PC-9 (cell line): ENCODE data around the gene ITPRIPL1.

Source experiments
- CTCF ChIP-seq: fragments of 200-600 bp; sonication (generic); conservative IDR thresholded peaks from 2 replicates; pipeline ENCODE4 v1.6.1; 2017; ENCODE audit warnings: mixed run types, antibody characterized with exemption, mild to moderate bottlenecking, moderate library complexity
- EZH2 ChIP-seq: fragments of 200-600 bp; sonication (generic); IDR thresholded peaks from 2 replicates; pipeline ENCODE4 v1.8.0; 2017; ENCODE audit warnings: antibody characterized with exemption, low read depth

GRCh38 chr2:96319396-96319795, 5.7 kb upstream of the ITPRIPL1 start:
- no peak for TF ChIP-seq CTCF
- TF ChIP-seq EZH2: no peak
